ENCODE measurements around the gene MAD1L1.
A peak's percentile ranks its signal among the peaks of the same experiment; 100 is the strongest.

Gene MAD1L1

DNA sequence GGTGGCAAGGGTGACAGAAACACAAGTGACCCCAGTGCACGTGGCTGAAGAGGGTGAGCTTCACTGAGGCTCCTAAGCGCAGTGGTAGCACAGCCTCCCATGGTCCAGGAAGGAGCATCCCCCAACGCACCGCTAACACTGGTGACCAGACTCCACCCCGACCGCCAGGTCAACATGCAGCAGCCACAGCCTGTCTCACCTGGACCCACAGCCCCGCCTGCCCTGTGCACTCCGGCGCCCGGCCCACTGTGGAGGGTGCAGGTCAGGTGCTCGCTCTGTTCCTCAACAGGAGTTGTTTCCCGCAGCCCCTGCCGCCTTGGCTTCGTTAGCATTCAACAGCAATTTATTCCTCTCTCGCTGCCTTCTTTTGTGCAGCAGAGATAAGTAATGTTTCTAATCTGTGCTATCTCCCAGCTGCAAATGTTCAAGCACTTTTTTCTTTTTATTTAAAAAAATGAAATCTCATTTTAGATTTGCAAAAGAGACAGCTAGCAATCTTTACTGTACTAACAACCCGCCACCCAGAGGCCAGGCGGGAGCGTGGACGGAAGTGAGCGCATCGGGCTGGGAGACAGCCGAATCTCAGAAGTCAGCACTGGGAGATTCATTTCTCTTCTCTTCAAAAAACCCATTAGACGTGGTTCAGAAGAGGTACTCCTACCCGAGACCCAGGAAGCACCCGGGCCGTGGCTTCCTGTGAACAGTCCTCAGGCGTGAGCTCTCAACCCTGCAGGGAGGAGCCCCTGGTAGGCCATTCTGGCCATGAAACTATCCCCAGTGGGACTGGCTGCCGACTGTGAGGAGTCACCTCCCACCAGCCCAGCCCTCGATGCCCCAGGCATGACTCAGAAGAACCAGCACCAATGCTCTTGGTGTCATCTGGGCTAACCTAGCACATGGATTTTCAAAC is 133.4 kb downstream of the MAD1L1 start:
- peak; percentile 50 for DNase-seq

DNA sequence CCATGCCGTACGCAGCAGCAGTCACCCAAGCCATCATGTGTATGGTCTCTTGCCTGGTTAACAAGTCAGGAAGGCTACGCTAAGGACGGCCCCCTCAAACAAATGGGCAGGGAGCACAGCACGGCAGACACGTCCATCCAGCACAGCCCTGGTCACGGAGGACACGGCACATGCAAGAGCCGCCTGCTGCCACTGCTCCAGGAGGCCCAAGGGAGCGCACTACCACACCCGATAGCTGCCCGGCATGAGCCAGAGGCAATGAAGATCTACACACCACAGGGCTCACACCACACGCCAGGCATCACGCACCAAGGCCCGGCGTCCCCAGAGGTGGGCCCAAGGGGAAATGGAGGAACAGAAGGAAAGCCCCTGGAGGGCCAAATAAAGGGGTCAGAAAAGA is 134.2 kb downstream of the MAD1L1 start:
- no peak for DNase-seq

GRCh38 chr7:2098056-2098455 is 134.7 kb downstream of the MAD1L1 start:
- DNase-seq = no peak

DNA sequence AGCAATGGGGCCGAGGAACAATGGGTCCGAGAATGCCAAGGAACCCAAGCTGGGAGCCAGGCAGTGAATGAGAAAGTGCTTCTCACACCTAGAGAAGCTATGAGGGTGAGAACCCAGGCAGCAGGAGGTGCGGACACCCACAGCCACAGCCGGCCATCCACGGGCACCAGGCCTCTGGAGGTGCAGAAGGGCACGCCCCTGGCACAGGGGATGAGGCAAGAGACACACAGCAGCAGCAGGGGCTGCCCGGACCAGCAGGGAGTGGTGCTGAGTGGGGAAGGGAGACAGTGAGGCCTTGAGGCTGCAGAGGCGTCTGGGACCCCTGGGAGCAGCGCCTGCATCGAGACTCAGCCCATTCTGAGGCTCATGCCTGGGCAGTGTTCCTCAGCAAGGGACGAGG is 135.3 kb downstream of the MAD1L1 start:
- no peak for DNase-seq

- no peak for DNase-seq
Measured at GRCh38 chr7:2096692-2097387, 135.9 kb downstream of the MAD1L1 start.

DNA sequence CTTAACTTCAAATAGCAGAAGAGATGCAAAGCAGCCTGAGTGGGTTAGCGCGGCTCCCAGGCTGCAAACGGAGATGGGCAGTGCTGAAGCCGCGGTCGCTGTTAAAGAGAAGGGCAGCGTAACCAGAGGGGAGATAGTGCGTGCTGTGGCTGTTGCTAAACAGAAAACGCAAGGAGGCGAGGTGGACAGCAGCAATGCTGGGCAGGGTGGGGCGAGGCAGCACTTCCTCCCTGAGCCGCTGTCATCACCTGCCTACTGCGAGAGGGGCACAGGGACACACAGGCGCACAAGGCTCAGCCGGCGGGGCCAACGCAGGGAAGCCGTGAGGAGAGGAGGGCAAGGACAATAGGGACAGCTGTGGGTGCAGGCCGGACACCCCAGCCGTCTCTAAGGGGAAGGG is 137.3 kb downstream of the MAD1L1 start:
- DNase-seq = no peak

DNA sequence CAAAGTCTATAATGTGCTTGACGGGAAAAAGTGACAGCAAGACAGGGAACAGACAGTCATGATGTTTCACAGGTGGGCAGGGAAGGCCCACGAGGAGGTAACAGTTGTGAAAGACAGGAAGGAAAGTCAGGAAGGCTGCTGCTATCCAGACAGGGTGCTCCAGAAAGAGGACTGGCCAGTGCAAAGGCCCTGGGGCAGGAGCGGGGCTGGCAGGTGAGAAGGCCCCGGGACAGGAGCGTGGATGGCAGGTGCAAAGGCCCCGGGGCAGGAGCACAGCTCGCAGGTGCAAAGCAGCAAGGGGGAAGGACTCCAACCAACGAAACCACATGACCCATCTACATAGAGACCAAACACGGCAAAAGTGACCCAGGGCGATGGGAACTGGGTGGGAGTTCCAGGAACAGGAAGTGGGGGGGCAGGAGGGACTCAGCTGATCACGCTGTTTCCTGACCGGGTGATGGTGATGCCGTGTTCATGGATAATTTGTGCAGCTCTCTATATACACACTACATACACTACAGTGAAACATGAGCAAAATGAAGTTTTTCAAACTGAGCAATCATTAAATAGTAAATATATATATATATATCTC is 138.2 kb downstream of the MAD1L1 start:
- no peak for DNase-seq

DNA sequence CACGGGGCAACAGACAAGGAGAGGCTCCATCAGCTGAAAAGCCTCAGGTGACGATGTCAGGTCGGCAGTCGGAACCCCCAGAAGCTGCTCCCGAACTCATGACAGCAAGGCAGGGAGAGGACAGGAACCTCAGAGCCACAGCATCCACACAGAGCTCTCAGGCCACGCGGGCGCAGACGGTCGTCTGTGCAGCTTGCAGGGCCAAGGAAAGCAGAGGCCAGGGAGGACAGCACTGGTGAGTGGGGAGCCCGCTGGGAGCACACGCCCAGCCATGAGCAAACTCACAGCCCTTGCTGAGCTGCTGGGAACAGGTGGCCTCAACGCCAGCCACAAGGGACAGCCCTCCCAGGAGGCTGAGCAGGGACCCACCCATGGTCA is 138.9 kb downstream of the MAD1L1 start:
- no peak for DNase-seq

- no peak for DNase-seq
Measured at GRCh38 chr7:2093215-2093842, 139.4 kb downstream of the MAD1L1 start.

GRCh38 chr7:2092279-2092678 is 140.5 kb downstream of the MAD1L1 start:
- no peak for DNase-seq

GRCh38 chr7:2090526-2091520 is 141.9 kb downstream of the MAD1L1 start:
- DNase-seq = no peak

DNA sequence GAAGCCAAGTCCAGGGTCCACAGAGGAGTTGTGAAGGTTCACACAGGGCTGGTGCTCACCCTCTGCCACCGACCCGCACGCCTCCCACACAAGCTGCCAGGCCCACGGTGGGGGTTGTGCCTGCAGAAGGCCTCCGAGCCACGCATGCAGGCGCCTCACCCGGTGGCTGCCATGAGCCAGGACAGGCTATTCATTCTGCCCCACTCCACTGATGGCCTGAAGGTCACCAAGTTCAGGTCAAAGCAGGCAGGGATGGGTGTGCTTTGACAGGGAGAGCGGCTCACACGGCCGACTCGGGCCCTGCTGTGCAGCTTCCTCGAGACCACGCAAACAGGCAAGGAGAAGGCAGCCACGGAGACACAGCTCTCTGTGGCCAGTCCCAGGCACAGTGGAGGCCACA is 143.9 kb downstream of the MAD1L1 start:
- no peak for DNase-seq

- peak; percentile 76 for DNase-seq
Measured at GRCh38 chr7:2087744-2088143, 145.0 kb downstream of the MAD1L1 start.

DNA sequence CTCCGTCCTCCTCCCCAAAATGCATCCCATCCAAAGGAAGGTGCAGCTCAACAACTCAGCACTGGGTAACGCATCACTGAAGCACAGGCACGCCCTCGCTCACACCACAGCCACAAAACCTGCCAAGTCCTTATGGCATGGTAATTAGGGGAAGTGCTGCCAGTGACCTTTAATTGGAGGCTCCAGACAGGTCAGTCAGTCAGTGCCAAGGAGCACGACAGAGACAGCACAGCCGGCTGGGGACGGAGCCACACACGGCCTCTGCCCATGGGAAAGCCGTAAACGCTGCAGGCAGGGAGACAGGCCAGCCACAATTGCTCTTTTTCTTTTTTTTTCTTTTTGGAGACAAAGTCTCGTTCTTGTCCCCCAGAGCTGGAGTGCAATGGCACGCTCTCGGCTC is 146.5 kb downstream of the MAD1L1 start:
- DNase-seq = peak; percentile 27

GRCh38 chr7:2085804-2086203 is 146.9 kb downstream of the MAD1L1 start:
- no peak for DNase-seq

DNA sequence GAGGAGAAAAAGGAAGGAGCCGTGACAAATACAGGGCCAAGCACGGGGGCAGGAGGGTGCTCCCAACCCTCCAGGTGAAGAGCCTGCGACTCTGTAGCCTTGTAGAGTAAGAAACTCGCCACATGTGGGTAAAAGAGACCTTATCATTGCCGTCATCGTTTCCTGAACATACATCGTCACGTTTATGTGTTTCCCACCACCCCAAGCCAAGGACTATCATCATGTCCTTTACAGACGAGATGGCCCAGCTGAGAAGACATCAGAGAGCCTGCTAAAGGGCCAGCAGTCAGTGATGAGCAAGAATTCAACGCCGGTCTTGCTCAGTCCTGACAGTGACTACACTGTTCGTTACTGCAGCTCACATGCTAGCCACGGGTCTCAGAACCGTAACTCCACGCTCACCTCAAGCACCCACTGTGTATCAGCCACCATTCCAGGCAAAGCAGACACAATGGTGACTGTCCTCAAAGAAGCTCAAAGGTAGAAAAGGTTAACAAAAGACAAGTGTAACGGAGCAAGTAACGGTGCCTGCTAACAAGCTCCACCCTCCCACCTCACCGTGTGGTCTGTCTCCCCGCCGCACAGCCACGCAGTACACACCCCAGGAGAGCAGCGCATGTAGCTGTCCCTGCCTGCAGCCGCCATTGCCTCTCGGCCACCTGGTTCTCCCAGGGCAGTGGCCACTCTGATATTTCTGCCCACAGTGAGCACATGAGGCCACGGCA is 147.8 kb downstream of the MAD1L1 start:
- peak; percentile 34 for DNase-seq

DNA sequence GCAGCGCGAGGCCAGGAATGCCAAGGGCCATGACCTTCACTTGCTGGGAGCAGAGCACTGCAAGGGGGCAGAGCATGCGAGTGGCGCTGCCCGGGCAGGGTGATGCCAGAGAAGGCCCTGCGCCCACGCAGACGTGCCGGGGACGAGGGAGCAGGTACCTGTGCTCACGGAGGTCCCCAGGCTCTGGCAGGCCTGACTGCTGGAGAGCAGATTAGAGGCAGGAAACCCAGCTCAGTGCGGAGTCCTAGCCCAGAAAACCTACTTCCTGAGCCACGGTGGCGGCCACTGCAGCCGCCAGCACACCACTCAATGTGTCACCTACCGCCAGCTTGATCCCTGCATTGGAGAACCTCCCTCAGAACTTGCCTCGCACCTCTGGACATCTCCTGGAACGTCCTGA is 148.4 kb downstream of the MAD1L1 start:
- DNase-seq = peak; percentile 21

GRCh38 chr7:2083362-2083761 is 149.4 kb downstream of the MAD1L1 start:
- no peak for DNase-seq

DNA sequence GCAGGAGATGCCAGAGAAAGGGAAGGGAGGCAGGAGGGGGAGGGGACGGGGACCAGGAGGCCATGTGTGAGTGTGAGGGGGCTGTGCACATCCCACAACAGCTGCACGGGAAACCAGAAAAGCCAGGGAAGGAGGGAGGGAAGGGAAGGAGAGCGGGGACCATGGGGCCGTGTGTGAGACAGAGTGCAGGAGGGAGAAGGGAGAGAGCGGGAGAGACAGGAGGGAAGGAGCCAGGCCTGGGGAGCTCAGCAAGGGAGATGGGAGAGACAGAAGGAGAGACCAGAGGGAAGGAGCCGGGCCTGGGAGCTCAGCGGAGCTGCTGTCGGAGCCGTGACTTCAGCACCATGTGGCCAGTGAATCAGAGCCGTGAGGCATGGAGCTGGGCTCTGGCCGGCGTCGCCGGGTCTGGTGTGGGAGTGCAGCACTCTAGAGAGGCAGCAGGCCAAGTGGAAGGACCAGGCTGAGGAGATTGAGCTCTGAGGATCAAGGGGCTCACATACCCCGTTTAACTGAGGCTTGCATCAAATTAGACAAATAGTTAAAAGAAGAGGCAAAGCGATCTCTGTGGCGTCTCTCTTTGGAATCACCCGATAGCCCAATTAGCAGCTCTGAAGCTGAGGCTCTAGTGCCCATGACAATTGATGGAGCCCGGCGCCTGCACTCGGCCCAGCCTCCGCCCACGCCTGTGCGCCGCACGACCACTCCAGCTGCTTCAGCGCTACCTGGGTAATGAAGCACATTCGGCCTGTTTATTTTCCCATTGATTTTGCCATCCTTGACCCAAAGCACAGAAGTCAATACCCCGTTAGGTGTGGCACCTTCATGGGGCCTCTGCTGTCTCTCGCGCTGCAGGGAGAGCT is 150.4 kb downstream of the MAD1L1 start:
- no peak for DNase-seq

DNA sequence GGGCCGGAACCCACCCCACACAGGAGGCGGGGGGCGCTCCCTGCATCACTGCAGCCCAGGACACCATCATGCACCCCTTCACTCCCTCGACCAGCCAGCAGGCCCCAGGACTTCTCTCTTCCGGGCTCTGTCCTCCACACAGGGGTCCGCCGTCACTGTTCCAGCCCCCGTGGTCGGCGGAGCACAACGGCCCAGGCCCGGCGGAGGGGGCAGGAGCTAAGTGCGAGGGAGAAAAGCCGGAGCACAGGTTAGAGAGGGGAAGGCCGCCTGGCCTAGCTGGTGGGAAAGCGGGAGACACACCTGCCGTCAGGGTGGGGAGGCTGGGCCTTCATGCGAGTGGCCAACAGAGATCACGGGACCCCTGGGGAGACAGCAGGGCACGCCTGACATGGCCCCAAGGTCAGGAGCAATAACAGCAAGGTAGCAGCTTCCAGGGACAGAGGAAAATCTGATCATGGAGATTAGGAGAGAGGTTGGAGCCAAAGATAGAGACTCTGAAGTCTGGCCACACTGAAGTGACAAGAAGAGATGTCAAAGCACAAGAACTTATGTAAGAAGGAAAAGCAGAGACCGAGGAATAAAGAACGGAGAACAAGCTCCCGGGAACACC is 151.1 kb downstream of the MAD1L1 start:
- no peak for DNase-seq
